ENCODE results near the gene RXYLT1.

The RXYLT1 gene

DNA sequence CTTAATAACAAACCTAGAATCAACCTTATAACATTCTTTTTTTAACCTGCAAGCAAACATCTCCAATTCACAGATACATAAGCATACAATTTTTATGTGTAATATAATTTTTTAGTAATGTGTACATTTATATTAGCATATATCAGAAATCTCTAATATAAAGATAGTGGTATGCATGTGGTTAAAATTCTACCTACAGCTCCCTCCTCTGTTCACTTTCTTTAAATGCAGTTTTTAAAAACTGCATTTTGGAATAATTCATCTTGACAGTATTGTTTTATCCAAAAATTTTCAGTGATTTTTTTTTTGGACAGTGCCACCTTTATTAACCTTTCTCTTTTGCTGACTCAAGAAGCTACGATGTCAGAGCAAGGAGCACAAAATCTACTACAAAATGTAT, 13.2 kb upstream of the RXYLT1 start:
- H3K27ac ChIP-seq (ENCODE audit: poor library complexity, severe bottlenecking) = no peak overlapping the region
- H3K36me3 ChIP-seq (ENCODE audit: low read depth) = no peaks in the 10 kb centered on the region
- DNase-seq (ENCODE audit: low spot score) (no peak), ATAC-seq (ENCODE audit: low read depth) (no peak)
- no peak overlapping the region for H3K4me3 ChIP-seq (ENCODE audit: severe bottlenecking)
- TF ChIP-seq, protein P1, sequence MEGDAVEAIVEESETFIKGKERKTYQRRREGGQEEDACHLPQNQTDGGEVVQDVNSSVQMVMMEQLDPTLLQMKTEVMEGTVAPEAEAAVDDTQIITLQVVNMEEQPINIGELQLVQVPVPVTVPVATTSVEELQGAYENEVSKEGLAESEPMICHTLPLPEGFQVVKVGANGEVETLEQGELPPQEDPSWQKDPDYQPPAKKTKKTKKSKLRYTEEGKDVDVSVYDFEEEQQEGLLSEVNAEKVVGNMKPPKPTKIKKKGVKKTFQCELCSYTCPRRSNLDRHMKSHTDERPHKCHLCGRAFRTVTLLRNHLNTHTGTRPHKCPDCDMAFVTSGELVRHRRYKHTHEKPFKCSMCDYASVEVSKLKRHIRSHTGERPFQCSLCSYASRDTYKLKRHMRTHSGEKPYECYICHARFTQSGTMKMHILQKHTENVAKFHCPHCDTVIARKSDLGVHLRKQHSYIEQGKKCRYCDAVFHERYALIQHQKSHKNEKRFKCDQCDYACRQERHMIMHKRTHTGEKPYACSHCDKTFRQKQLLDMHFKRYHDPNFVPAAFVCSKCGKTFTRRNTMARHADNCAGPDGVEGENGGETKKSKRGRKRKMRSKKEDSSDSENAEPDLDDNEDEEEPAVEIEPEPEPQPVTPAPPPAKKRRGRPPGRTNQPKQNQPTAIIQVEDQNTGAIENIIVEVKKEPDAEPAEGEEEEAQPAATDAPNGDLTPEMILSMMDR (IDR thresholded peaks at IDR 0.05; ENCODE audit: poor library complexity, severe bottlenecking) = peak; percentile 24
- no peaks in the 10 kb centered on the region for H3K27me3 ChIP-seq (ENCODE audit: insufficient read depth, poor library complexity, severe bottlenecking)
- H3K9me3 ChIP-seq (ENCODE audit: severe bottlenecking) = no peaks in the 10 kb centered on the region
- H3K4me1 ChIP-seq (ENCODE audit: insufficient read depth, poor library complexity, severe bottlenecking) = no peaks in the 10 kb centered on the region

DNA sequence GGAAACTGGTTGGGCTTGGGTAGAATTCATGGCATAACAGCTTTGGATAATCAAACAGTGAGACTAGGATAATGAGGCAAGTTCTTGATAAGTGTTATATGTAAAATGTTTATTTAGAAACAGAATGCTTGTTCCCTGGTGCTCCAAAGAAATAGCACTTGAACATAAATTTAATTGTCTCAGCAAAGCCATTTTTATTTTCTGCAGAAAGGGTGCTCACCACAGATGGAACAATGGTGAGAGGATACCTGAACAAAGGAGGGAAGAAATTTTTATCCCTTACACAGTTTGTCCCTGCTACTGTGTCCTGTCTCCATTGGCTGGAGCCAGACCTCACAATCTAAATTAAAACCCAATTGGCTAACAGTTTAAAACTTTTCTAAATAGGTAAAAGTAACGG, 9.3 kb upstream of the RXYLT1 start:
- TF ChIP-seq, protein P1 (IDR thresholded peaks at IDR 0.05; ENCODE audit: poor library complexity, severe bottlenecking) = no peak
- H3K4me1 ChIP-seq (ENCODE audit: insufficient read depth, poor library complexity, severe bottlenecking) = no peaks in the 10 kb centered on the region
- no peaks in the 10 kb centered on the region for H3K9me3 ChIP-seq (ENCODE audit: severe bottlenecking)
- no peaks in the 10 kb centered on the region for H3K36me3 ChIP-seq (ENCODE audit: low read depth)
- H3K4me3 ChIP-seq (ENCODE audit: severe bottlenecking) = no peak overlapping the region
- DNase-seq (ENCODE audit: low spot score) = no peak
- H3K27me3 ChIP-seq (ENCODE audit: insufficient read depth, poor library complexity, severe bottlenecking) = no peaks in the 10 kb centered on the region
- ATAC-seq (ENCODE audit: low read depth) = no peak
- H3K27ac ChIP-seq (ENCODE audit: poor library complexity, severe bottlenecking) = no peak overlapping the region

DNA sequence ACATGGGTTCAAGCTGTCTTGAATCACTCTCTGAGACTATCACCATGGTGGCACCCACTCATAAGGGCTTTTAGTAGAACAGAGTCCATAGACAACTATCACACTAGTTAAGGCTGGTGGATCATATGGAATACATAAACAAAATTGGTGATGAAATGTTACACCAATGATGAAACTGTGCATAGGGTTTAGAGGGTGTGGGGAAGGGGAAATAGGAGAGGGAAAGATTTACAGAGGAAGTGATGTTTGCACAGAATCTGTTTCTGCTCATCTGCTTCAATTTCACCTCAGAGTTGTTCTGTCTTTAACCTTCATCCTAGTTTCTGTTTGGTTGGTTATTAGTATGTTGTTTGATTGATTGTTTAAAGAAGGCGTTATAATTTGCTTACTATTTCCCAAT, 2.4 kb upstream of the RXYLT1 start:
- DNase-seq (ENCODE audit: low spot score) (no peak), ATAC-seq (ENCODE audit: low read depth) (no peak)
- H3K27ac ChIP-seq (ENCODE audit: poor library complexity, severe bottlenecking) = no peak overlapping the region
- TF ChIP-seq, protein P1 (IDR thresholded peaks at IDR 0.05; ENCODE audit: poor library complexity, severe bottlenecking) = no peak
- no peak overlapping the region for H3K4me3 ChIP-seq (ENCODE audit: severe bottlenecking)
- no peaks in the 10 kb centered on the region for H3K27me3 ChIP-seq (ENCODE audit: insufficient read depth, poor library complexity, severe bottlenecking)
- H3K4me1 ChIP-seq (ENCODE audit: insufficient read depth, poor library complexity, severe bottlenecking) = peaks cover 9% of the 10 kb centered on the region
- peaks cover 2% of the 10 kb centered on the region for H3K9me3 ChIP-seq (ENCODE audit: severe bottlenecking)
- peaks cover 14% of the 10 kb centered on the region for H3K36me3 ChIP-seq (ENCODE audit: low read depth)

DNA sequence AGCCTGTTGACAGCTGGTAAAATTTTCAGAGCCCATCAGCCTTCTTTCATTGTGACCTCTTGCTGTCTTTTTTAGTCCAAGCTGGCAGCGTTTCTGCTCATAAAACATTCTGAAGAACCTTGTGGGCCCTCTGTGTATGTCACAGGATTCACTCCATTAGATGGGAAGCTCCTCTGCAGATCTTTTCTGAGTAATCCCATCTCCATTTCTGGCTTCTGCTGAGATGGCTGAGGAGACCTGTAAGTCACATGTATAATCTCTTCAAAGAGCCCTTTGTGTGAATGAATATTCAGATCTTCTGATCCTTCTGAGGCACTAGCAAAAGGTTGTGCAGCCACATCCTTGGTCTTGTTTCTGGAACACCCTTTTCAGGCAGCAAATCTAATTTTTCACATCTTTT, 2.8 kb downstream of the RXYLT1 start:
- no peak for ATAC-seq (ENCODE audit: low read depth)
- DNase-seq (ENCODE audit: low spot score) = no peak
- TF ChIP-seq, protein P1 (IDR thresholded peaks at IDR 0.05; ENCODE audit: poor library complexity, severe bottlenecking) = no peak
- Histone ChIP-seq H3K27me3 (ENCODE audit: insufficient read depth, poor library complexity, severe bottlenecking) (no peaks in the 10 kb centered on the region), H3K27ac (ENCODE audit: poor library complexity, severe bottlenecking) (no peak overlapping the region), H3K4me1 (ENCODE audit: insufficient read depth, poor library complexity, severe bottlenecking) (peaks cover 9% of the 10 kb centered on the region), H3K4me3 (ENCODE audit: severe bottlenecking) (no peak overlapping the region), H3K9me3 (ENCODE audit: severe bottlenecking) (peaks cover 2% of the 10 kb centered on the region), H3K36me3 (ENCODE audit: low read depth) (peaks cover 49% of the 10 kb centered on the region)

DNA sequence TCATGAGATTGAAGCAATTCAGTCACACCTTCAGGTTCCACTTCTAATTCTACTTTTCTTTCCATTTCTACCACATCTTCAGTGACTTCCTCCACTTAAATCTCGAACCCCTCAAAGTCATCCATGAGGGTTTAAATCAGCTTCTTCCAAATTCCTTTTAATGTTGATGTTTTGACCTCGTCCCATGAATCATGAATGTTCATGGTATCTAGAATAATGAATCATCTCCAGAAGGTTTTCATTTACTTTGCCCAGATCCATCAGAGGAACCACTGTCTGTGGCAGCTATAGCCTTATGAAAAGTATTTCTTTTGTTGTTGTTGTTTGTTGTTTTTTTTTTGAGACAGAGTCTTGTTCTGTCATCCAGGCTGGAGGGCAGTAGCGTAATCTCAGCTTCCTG, 7.6 kb downstream of the RXYLT1 start:
- ATAC-seq (ENCODE audit: low read depth) (no peak), DNase-seq (ENCODE audit: low spot score) (no peak)
- peaks cover 66% of the 10 kb centered on the region for H3K36me3 ChIP-seq (ENCODE audit: low read depth)
- no peaks in the 10 kb centered on the region for H3K27me3 ChIP-seq (ENCODE audit: insufficient read depth, poor library complexity, severe bottlenecking)
- no peak overlapping the region for H3K4me3 ChIP-seq (ENCODE audit: severe bottlenecking)
- no peaks in the 10 kb centered on the region for H3K9me3 ChIP-seq (ENCODE audit: severe bottlenecking)
- no peaks in the 10 kb centered on the region for H3K4me1 ChIP-seq (ENCODE audit: insufficient read depth, poor library complexity, severe bottlenecking)
- no peak overlapping the region for H3K27ac ChIP-seq (ENCODE audit: poor library complexity, severe bottlenecking)
- TF ChIP-seq, protein P1 (IDR thresholded peaks at IDR 0.05; ENCODE audit: poor library complexity, severe bottlenecking) = no peak
